ENCODE data around the gene MICAL2.

The MICAL2 gene

GRCh38 chr11:12279672-12280108, 169.3 kb downstream of the MICAL2 start:
- DNase-seq, result no peak

GRCh38 chr11:12280199-12280837, 169.9 kb downstream of the MICAL2 start:
- DNase-seq, result no peak

GRCh38 chr11:12280838-12281565, 170.6 kb downstream of the MICAL2 start:
- peak; percentile 9 for DNase-seq

- DNase-seq, result peak; percentile 78
These were observed 171.4 kb downstream of the MICAL2 start for GRCh38 chr11:12281571-12282478.

- DNase-seq, result no peak
These were observed 172.3 kb downstream of the MICAL2 start for GRCh38 chr11:12282676-12283075.

GRCh38 chr11:12284316-12285050, 174.1 kb downstream of the MICAL2 start:
- no peak for DNase-seq

- no peak for DNase-seq
These were observed 174.7 kb downstream of the MICAL2 start for GRCh38 chr11:12285106-12285505.

GRCh38 chr11:12285811-12286222, 175.4 kb downstream of the MICAL2 start:
- no peak for DNase-seq

- no peak for DNase-seq
These were observed 176.2 kb downstream of the MICAL2 start for GRCh38 chr11:12286606-12287005.

DNA sequence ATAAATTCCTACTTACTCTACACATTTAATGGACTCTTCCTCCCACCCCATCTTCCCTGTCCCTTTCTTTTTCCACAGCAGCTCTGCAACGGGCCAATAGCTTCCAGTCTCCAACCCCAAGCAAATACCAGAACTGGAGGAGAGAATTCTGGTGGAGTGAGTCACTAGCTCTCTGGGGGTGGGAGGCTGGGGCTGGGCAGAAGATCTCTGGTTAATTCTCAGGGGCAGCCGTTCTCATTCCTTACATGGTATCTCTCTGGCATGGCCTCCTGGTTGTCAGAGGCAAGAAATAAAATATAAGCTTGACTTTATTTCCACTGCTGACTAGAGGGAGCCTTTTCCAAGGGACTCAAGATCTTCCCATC, 176.6 kb downstream of the MICAL2 start:
- DNase-seq, result no peak

- no peak for DNase-seq
These were observed 177.2 kb downstream of the MICAL2 start for GRCh38 chr11:12287374-12288211.

DNA sequence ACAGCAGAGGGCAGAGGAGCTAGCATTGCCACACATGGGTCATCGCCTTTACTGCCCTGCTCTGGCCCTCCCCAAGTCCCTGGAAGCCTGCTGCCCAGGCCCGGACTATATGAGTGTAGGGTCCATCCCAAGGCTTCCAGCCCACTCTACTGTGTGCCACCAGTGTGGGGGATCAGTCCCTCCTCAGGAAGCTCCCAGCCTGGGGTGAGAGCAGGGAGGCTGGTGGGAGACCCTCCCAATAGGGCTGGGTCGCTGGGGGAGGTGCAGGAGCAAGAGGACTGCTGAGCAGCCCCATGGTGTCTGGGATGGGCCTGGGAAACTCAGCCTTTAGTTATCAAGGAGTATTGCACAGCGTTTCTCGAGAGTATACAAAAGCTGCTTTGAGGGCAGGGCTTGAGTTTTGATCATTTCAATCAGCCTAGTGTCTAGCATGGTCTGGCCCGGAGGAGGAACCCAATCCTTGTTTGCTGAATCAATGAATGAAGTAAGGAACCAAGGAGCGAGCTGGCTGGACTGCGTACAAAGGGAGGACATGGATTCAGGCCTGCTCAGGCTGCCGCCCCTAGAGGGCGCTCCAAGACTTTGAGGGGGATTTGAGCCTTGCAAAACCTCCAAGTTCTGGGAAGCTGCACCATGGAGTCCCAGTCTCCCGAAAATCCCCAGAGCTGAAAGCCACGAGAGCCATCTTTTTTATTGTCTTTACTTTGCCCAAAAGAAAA, 178.0 kb downstream of the MICAL2 start:
- DNase-seq, result peak; percentile 54

DNA sequence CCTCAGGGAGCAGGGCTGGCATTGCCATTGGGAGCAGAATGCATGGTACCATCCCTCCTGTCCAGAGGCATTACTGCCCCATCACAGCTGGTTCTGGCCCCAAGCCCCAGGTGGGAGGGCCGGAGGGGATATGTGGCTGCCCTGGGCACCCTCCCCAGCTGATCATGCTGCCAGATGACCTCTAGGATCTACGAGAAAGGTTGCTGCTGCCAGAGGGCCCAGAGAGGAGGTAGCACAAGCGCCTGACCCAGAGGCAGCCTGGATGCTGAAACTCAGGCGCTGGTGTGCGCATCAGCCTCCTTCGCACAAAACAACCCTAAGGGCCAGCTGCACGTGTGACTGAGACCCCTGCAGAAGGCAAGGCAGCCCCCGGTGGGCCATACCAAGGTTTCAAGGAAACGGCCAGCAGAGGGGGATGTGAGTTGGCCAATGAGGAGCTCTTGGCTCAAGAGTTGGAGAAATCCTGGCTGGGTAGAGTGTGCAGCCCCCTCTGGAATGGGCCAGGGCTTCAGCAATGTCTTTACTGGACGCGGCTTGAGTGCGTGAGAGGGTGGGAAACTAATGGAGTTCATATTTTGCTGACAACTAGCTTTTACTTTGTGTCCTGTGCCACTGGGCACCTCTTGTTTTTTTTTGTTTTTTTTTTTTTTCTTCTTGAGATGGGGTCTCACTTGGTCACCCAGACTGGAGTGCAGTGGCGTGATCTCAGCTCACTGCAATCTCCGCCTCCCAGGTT, 178.7 kb downstream of the MICAL2 start:
- no peak for DNase-seq

DNA sequence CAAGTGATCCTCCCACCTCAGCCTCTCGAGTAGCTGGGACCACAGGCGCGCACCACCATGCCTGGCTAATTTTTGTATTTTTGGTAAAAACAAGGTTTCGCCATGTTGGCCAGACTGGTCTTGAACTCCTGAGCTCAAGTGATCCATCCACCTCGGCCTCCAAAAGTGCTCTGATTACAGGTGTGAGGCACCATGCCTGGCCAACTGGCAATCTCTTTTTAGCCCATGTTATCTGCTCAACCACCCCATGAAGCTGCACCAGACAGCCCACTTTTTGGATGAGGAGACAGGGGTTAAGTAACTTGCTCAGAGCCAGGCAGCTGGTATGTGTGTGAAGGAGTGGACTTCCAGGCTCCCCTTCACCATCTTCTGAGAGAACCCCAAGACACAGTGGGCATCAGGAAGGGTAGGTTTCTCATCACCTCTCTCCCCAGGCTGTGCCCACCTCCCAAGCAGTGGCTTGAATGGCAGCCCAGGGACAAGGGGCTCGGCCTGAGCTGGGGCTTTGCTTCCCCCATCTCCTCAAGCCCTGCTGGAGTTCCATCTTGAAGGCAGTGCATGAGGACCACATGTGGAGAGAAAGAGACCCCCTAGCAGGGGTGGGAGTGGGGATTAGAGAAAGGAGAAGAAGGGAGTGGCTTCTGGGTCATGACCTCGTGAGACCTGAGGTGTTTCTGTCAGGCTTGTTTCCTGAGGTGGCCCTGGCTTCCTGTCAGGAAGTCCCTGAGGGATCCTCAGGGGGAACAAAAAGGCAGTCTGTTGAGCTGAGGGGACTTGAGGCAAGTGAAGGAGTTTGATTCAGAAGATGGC, 179.5 kb downstream of the MICAL2 start:
- no peak for DNase-seq

- no peak for DNase-seq
These were observed 180.1 kb downstream of the MICAL2 start for GRCh38 chr11:12290477-12290922.

DNA sequence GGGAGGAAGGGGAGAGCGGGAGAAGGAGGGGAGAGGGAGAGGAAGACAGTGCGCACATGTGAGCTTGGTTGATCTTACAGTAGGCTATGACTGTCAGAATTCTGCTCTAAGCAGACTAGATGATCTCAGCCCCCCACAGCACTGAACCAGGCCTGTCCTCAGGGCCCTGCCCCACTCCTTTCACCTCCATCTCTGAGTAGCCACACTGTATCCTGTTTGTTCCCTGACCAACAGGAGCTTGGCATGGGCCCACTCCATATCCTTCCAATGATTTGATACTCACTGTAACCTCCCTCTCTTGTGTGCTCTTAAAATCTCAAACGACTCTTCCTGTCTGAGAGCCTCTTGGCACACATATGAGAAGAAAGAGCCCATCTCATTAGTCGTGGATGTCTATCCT, 180.9 kb downstream of the MICAL2 start:
- no peak for DNase-seq

- DNase-seq, result no peak
These were observed 181.4 kb downstream of the MICAL2 start for GRCh38 chr11:12291766-12292165.

DNA sequence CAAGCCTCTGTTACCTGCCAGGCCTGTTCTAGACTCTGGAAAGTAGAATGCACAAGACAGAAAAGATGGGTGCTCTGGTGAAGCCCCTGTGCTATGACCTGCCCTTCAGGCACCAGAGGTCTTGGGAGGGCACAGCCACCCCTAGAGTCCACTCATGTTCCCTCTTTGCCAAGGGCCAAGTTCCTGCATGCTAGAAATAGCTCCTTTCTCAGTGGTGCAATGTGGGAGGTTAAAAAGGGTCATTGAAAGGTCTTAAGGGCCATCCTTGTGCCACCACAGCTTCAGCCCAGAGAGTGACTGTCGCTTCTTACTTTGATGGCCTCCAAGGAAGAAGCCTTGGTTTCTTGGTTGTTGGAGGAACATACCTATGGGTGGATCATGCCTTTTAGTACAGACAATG, 182.4 kb downstream of the MICAL2 start:
- no peak for DNase-seq

GRCh38 chr11:12293486-12293885, 183.1 kb downstream of the MICAL2 start:
- no peak for DNase-seq

DNA sequence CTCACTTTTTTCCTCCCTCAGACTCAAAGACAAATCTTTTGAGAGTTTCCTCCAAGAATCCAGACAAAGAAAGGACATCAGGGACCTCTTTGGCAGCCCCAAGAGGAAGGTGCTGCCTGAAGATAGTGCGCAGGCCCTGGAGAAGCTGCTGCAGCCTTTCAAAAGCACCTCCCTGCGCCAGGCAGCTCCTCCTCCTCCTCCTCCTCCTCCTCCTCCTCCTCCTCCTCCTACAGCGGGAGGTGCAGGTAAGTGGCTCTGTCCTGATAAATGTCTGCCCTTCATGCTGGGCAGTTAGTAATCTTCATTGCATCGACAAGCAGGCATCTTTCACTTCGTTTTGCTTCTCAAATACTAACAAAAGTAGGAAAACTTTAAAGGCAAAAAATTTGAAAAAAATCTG, 184.2 kb downstream of the MICAL2 start:
- DNase-seq, result no peak

Data from stimulated activated CD4-positive, alpha-beta T cell treated with anti-CD3 and anti-CD28 coated beads, Interleukin-4, amount 100 ng/mL, for 1 hour (primary cell).